Measurements from ENCODE around the gene DPM2.

- no peak for TF ChIP-seq CTCF (IDR thresholded peaks at IDR 0.05; ENCODE audit: low read depth, low read length)
- TF ChIP-seq, protein P1, sequence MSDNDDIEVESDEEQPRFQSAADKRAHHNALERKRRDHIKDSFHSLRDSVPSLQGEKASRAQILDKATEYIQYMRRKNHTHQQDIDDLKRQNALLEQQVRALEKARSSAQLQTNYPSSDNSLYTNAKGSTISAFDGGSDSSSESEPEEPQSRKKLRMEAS (IDR thresholded peaks at IDR 0.05; ENCODE audit: low read depth, low read length) = no peak
Measured at GRCh38 chr9:127961613-127962155, 24.0 kb upstream of the DPM2 start.

Data from NB4 (cell line).